Activated CD4-positive, CD25-positive, alpha-beta regulatory T cell treated with anti-CD3 and anti-CD28 coated beads, Interleukin-2, amount 50 U/mL, for 72 hours (primary cell): ENCODE data around the gene HPN.
A peak's percentile ranks its signal among the peaks of the same experiment; 100 is the strongest.
"Not testable (repeated sequence)": the region's sequence is repeated elsewhere in the genome, so short reads cannot be mapped to it uniquely, and the experiment has no call there.

Source experiments
- DNase-seq: peaks from one replicate; pipeline ENCODE4 v3.0.0; 2021

HPN gene

GRCh38 chr19:35044317-35045117, 3.0 kb downstream of the HPN start:
- peak; percentile 72 for DNase-seq

- no peak for DNase-seq
Observed at GRCh38 chr19:35045667-35046300, 4.3 kb downstream of the HPN start.

GRCh38 chr19:35046461-35046860, 4.9 kb downstream of the HPN start:
- DNase-seq, result no peak

- no peak for DNase-seq
Observed at GRCh38 chr19:35048911-35049411, 7.4 kb downstream of the HPN start.

- DNase-seq, result no peak
Observed at GRCh38 chr19:35049456-35049855, 7.9 kb downstream of the HPN start.

- DNase-seq, result not testable (repeated sequence)
Observed at GRCh38 chr19:35050662-35051061, 9.1 kb downstream of the HPN start.

GRCh38 chr19:35051268-35051667, 9.7 kb downstream of the HPN start:
- DNase-seq, result not testable (repeated sequence)

- no peak for DNase-seq
Observed at GRCh38 chr19:35051796-35052195, 10.3 kb downstream of the HPN start.

GRCh38 chr19:35052599-35053190, 11.2 kb downstream of the HPN start:
- no peak for DNase-seq

GRCh38 chr19:35053667-35054293, 12.3 kb downstream of the HPN start:
- DNase-seq, result no peak

GRCh38 chr19:35054626-35055025, 13.1 kb downstream of the HPN start:
- DNase-seq, result no peak

- no peak for DNase-seq
Observed at GRCh38 chr19:35055715-35056179, 14.2 kb downstream of the HPN start.

GRCh38 chr19:35056513-35057063, 15.1 kb downstream of the HPN start:
- DNase-seq, result no peak

GRCh38 chr19:35058370-35058769, 16.8 kb downstream of the HPN start:
- no peak for DNase-seq

GRCh38 chr19:35059006-35059798, 17.7 kb downstream of the HPN start:
- no peak for DNase-seq

- no peak for DNase-seq
Observed at GRCh38 chr19:35059799-35060091, 18.2 kb downstream of the HPN start.

- no peak for DNase-seq
Observed at GRCh38 chr19:35060160-35060855, 18.8 kb downstream of the HPN start.

- no peak for DNase-seq
Observed at GRCh38 chr19:35061583-35062373, 20.3 kb downstream of the HPN start.

- no peak for DNase-seq
Observed at GRCh38 chr19:35062942-35063341, 21.4 kb downstream of the HPN start.

- no peak for DNase-seq
Observed at GRCh38 chr19:35063940-35064818, 22.7 kb downstream of the HPN start.
